Small intestine (tissue), 7 donors: ENCODE results near the gene PNMA6E. TPM values are rescaled to one million over a fixed set of nuclear protein-coding genes. Genes with fewer than 3 reads are reported as not detected.
A peak's percentile ranks its signal among the peaks of the same experiment; 100 is the strongest.

Experiments used
- DNase-seq, 2 donors: peaks; one replicate each; pipeline versions ENCODE4 v3.0.0 to v3.0.0-alpha.2; 2013
- FAIRE-seq: peaks from 2 replicates; lab custom pipeline; 2012; peaks lifted over from hg19 to GRCh38; lab: Jason Lieb, UNC
- H3K27ac ChIP-seq, 3 donors: one replicate each; pipeline ENCODE4 v1.5.1; 2013; ENCODE audit warnings: low read length in 2 of 3, mild to moderate bottlenecking in 2 of 3, control low read depth in 1 of 3, inconsistent platforms in 1 of 3, low read depth in 1 of 3, moderate library complexity in 1 of 3
- H3K27me3 ChIP-seq, 3 donors: one replicate each; pipeline ENCODE4 v1.6.1; 2013; ENCODE audit warnings: low read length in 3 of 3, inconsistent platforms in 1 of 3; ENCODE audit not compliant: control insufficient read depth in 3 of 3, insufficient read depth in 3 of 3
- H3K36me3 ChIP-seq, 3 donors: one replicate each; pipeline ENCODE4 v1.6.1; 2013; ENCODE audit warnings: low read length in 3 of 3, inconsistent platforms in 1 of 3, low read depth in 1 of 3, mild to moderate bottlenecking in 1 of 3, moderate library complexity in 1 of 3; ENCODE audit not compliant: control insufficient read depth in 3 of 3, insufficient read depth in 2 of 3
- H3K4me1 ChIP-seq, 3 donors: one replicate each; pipeline ENCODE4 v1.6.1; 2013; ENCODE audit warnings: low read length in 2 of 3, inconsistent platforms in 1 of 3, low read depth in 1 of 3, mild to moderate bottlenecking in 1 of 3, moderate library complexity in 1 of 3; ENCODE audit not compliant: control insufficient read depth in 3 of 3, insufficient read depth in 2 of 3
- H3K4me3 ChIP-seq, 3 donors: one replicate each; pipeline ENCODE4 v1.5.1; 2013; ENCODE audit warnings: low read length in 3 of 3, control low read depth in 1 of 3, inconsistent platforms in 1 of 3, low read depth in 1 of 3, mild to moderate bottlenecking in 1 of 3, moderate library complexity in 1 of 3
- H3K9me3 ChIP-seq, 2 donors: one replicate each; pipeline ENCODE4 v1.6.1; 2013; ENCODE audit warnings: low read depth in 1 of 2, low read length in 1 of 2; ENCODE audit not compliant: control insufficient read depth in 2 of 2, insufficient read depth in 1 of 2
- WGBS, 3 donors: extraction: QIAGEN DNeasy Blood & Tissue Kit; methylation state at CpG; one replicate each; pipeline ENCODE4 v1.1.7; 2013; 5-methylcytosine and 5-hydroxymethylcytosine counted together
- polyA plus RNA-seq, 4 donors: library from polyadenylated mRNA; stranded (reverse) in 3 of 4; unstranded in 1 of 4; fragments of 200-250 nt in 3 of 4; fragments of 120-200 nt in 1 of 4; gene quantifications; one replicate each; pipeline versions ENCODE4 v1.2.1 to v1.2.3, GENCODE V29; 2013
- donor health status: healthy with polysubstance abuse.
- donor health status: control.
- donor health status: control.
- donor health status: Bipolar disorder and iron deficiency.
- donor health status: healthy.

The PNMA6E gene
- polyA plus RNA-seq, 4 donors = not detected

DNA sequence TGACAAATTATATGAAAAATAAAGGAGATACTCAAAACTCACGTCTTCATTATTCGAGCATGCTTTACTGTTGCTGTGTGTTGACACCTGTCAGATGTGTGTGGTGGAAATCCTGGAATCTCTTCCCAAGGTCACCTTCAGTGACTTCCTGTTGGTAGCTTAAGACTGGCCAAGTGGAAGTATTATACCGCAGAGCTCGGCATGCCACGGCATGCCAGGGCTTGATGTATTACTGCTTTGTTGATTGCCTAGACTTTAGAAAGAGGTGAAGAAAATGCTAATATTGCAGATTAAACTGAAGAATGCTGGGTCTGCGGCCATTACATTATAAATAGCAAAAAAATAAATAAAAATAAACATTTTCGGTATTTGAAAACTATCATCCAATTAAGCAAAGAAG, 40.1 kb upstream of the PNMA6E start:
- Histone ChIP-seq H3K4me1 (no peaks in the 10 kb centered on the region), H3K27ac (no peak overlapping the region), H3K9me3 (no peaks in the 10 kb centered on the region), H3K36me3 (peaks cover 0 to 2% (median 0%) of the 10 kb centered on the region in 3 donors), H3K4me3 (no peak overlapping the region), H3K27me3 (peaks cover 0 to 2% (median 0%) of the 10 kb centered on the region in 3 donors)
- WGBS, 3 donors = 61 to 84% (median 79%) methylated on average over 7 of the region's 7 CpGs
- DNase-seq (no peak), FAIRE-seq (no peak)

DNA sequence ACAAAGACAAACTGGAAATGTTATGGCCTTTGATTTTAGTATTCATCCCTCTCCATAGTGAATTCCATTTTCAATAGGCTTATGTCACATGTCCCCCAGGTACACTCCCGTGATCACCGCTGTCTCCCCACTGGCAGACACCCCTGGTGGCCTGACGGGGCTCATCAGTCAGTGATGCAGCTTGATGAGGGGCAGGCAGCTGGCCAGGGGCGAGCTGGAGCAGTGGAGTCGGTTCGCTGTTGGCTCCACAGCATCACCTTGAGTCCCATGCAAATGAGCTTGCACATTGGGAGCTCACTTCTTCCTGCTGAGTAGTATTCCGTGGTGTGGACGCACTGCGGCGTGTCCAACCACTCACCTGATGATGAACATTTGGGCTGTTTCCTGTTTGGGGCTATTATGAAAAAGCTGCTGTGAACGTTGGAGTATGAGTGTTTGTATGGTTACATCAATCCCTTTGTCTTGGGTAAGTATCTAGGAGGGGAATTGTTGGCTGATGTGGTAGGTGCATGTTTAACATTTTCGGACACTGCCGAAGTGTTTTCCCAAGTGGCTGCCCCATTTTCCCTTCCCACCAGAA, 39.5 kb upstream of the PNMA6E start:
- Histone ChIP-seq H3K4me1 (no peaks in the 10 kb centered on the region), H3K36me3 (no peaks in the 10 kb centered on the region), H3K27me3 (peaks cover 0 to 2% (median 0%) of the 10 kb centered on the region in 3 donors), H3K9me3 (no peaks in the 10 kb centered on the region), H3K4me3 (no peak overlapping the region), H3K27ac (no peak overlapping the region)
- FAIRE-seq (no peak), DNase-seq (no peak)
- WGBS, 3 donors = 72 to 79% (median 73%) methylated on average over 13 of the region's 13 CpGs

DNA sequence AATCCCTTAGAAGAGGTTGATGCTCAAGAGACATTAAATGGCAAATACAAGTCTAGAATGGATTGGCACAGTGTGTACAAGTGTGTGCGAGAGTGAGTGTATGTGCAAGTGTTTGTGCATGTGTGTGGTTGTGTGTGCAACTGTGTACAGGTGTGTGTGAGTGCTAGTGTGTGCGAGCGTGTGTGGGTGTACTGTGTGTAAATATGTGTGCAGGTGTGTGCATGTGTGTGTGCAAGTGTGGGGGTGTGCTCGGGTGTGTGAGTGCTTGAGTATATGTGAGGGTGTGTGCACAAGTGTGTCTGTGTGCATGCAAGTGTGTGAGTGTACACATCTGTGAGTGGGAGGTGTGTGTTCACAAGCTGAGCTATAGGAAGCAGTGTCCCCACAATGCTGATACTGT, 38.8 kb upstream of the PNMA6E start:
- Histone ChIP-seq H3K36me3 (no peaks in the 10 kb centered on the region), H3K4me3 (no peak overlapping the region), H3K27ac (no peak overlapping the region), H3K27me3 (peaks cover 0 to 2% (median 0%) of the 10 kb centered on the region in 3 donors), H3K9me3 (no peaks in the 10 kb centered on the region), H3K4me1 (no peaks in the 10 kb centered on the region)
- FAIRE-seq (no peak), DNase-seq (no peak)
- 86 to 91% (median 90%) methylated on average over 4 of the region's 4 CpGs for WGBS, 3 donors

DNA sequence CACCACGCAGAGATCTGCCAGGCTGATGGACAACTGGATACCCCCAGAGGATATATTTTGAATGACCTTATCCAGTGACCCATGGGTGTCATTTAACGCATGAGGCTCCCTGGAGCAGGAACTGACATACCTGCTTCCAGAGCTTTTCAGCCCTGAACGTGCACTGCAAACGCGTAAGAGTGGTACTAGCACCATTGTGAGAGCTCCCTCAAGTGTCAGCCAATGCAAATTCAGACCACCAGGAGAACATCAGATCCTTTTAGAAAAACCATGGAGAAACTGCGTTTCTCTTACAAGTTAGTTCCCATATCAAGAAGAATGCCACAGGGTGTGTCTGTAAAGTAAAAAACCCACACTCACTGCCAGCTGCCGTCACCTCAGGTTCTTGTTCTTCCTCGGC, 37.4 kb upstream of the PNMA6E start:
- DNase-seq (peak in 1 of 2 donors; percentile 23), FAIRE-seq (no peak)
- Histone ChIP-seq H3K36me3 (no peaks in the 10 kb centered on the region), H3K27ac (no peak overlapping the region), H3K9me3 (no peaks in the 10 kb centered on the region), H3K4me3 (no peak overlapping the region), H3K27me3 (peaks cover 0 to 2% (median 0%) of the 10 kb centered on the region in 3 donors), H3K4me1 (no peaks in the 10 kb centered on the region)
- 23 to 57% (median 27%) methylated on average over 8 of the region's 8 CpGs for WGBS, 3 donors

DNA sequence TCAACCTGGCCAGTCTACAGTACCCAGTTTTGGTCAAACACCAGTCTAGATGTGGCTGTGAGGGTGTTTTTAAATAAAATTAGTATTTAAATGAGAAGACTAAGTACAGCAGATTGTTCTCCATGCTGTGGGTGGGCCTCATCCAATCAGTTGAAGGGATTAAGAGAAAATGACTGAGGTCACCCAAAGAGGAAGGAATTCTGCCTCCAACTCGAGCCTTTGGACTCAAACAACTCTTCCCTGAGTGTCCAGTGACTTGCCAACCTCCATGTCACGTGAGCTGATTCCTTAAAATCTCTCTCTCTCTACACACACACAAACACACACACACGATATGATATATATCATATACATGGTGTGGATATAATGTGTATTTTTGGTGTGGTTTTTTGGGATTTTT, 34.7 kb upstream of the PNMA6E start:
- Histone ChIP-seq H3K27ac (no peak overlapping the region), H3K4me1 (no peaks in the 10 kb centered on the region), H3K27me3 (peaks cover 0 to 2% (median 0%) of the 10 kb centered on the region in 3 donors), H3K4me3 (no peak overlapping the region), H3K9me3 (peaks cover 0 to 2% of the 10 kb centered on the region in 2 donors), H3K36me3 (no peaks in the 10 kb centered on the region)
- FAIRE-seq (no peak), DNase-seq (no peak)
- 44 to 55% (median 52%) methylated on average over 3 of the region's 3 CpGs for WGBS, 3 donors

DNA sequence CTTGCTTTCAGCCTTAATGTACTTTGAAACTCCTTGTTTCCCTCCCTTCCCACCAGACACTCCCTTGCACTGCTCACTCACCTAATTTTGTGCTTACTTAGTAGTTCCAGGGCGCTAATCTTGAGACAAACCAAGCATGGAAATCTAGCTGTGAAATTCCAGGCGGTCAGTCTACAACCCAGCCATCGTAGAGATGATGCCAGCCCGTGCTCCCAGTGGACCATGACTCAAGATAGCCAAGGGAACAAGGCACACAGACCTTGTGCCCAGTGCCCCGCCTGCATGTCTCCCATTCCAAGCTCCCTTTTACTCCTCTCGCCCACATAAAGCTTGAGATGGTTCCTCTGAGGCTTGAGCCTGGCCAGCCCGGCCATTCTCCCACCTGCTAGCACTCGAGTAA, 33.7 kb upstream of the PNMA6E start:
- no peaks in the 10 kb centered on the region for H3K27me3 ChIP-seq
- H3K9me3 ChIP-seq = peaks cover 0 to 3% of the 10 kb centered on the region in 2 donors
- no peak overlapping the region for H3K27ac ChIP-seq
- 83 to 86% (median 83%) methylated on average over 8 of the region's 8 CpGs for WGBS, 3 donors
- FAIRE-seq (no peak), DNase-seq (no peak)
- no peaks in the 10 kb centered on the region for H3K36me3 ChIP-seq
- no peaks in the 10 kb centered on the region for H3K4me1 ChIP-seq
- H3K4me3 ChIP-seq = no peak overlapping the region

DNA sequence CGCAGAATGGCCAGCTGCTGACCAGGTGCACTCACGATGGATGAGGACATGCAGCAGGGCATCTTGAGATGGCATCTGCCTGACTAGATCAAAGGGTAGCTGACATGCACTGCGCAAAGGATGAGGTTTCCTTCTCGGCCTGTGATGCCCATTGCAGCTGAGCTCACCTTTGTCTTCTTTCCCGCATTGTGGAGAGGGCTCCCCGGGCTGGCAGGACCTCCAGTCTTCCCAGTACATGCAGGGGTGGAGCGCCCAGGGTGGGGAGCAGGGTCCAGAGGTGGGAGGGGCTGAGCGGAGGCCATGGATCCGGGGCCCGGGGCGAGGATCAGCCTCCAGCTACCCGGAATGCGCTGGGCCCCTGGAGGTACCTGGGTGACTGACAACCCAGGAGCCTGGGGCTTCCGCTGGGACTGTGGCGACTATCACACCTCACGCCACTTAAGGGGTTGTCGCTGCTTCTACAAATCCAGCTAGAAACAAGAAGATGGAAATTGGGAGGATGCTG, 32.7 kb upstream of the PNMA6E start:
- H3K27ac ChIP-seq = no peak overlapping the region
- no peaks in the 10 kb centered on the region for H3K4me1 ChIP-seq
- peaks cover 0 to 3% of the 10 kb centered on the region in 2 donors for H3K9me3 ChIP-seq
- H3K27me3 ChIP-seq = no peaks in the 10 kb centered on the region
- H3K4me3 ChIP-seq = no peak overlapping the region
- WGBS, 3 donors = 81 to 87% (median 83%) methylated on average over 13 to 17 of the region's 17 CpGs
- FAIRE-seq (no peak), DNase-seq (no peak)
- no peaks in the 10 kb centered on the region for H3K36me3 ChIP-seq

DNA sequence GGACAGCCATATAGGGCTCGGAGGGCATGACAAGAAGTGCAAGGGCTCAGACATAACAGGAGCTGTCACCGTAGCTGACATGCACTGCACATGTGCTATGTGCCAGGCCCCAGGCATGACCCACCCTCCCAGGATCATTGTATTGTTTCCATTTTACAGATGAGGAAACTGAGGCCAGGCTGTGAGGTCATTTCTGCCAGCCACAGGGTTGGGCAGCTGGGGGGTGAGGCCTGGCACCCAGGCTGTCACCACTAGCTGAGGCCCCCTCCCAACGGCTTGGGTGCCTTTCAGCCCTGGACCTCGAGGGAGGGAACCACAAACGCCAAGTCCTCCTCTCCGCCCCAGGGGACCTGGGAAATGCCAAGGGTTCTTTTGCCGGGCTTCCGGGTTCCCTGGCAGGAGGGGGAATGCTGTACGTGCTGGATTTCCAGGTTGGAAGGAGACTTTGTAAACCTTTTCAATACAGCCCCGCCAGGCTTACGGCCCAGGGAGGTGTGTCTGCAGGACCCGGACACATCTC, 32.1 kb upstream of the PNMA6E start:
- FAIRE-seq (no peak), DNase-seq (no peak)
- H3K4me3 ChIP-seq = no peak overlapping the region
- H3K27ac ChIP-seq = no peak overlapping the region
- no peaks in the 10 kb centered on the region for H3K27me3 ChIP-seq
- H3K4me1 ChIP-seq = no peaks in the 10 kb centered on the region
- no peaks in the 10 kb centered on the region for H3K36me3 ChIP-seq
- peaks cover 0 to 3% of the 10 kb centered on the region in 2 donors for H3K9me3 ChIP-seq
- 57 to 70% (median 61%) methylated on average over 12 of the region's 12 CpGs for WGBS, 3 donors
